HL-60/S4 treated with retinoic acid at 250 ng/mL for 4 days and 3 days (cell line): Measurements from ENCODE around the gene RIMS1.
"Not testable (repeated sequence)": the region's sequence is repeated elsewhere in the genome, so short reads cannot be mapped to it uniquely, and the experiment has no call there.

Experiments used
- in situ Hi-C: fragments of 300-500 bp; cut with MboI; formaldehyde crosslinking; loops from 2 replicates; pipeline ENCODE4 v1.7.0; 2022; ENCODE audit warnings: low sequenced_read_pairs

Gene RIMS1

GRCh38 chr6:72316675-72317380 is 430.5 kb downstream of the RIMS1 start:
- in situ Hi-C loops, result no loop called here

GRCh38 chr6:72321788-72322187 is 435.4 kb downstream of the RIMS1 start:
- in situ Hi-C loops, result no loop called here

- in situ Hi-C loops, result no loop called here
Observed at GRCh38 chr6:72322771-72323170, 436.4 kb downstream of the RIMS1 start.

- in situ Hi-C loops, result no loop called here
Observed at GRCh38 chr6:72324591-72324990, 438.2 kb downstream of the RIMS1 start.

- in situ Hi-C loops, result no loop called here
Observed at GRCh38 chr6:72328775-72329174, 442.4 kb downstream of the RIMS1 start.

GRCh38 chr6:72335203-72335602 is 448.9 kb downstream of the RIMS1 start:
- in situ Hi-C loops, result not testable (repeated sequence)

- in situ Hi-C loops, result no loop called here
Observed at GRCh38 chr6:72348926-72349325, 462.6 kb downstream of the RIMS1 start.

GRCh38 chr6:72350296-72350881 is 464.0 kb downstream of the RIMS1 start:
- in situ Hi-C loops, result no loop called here

GRCh38 chr6:72363844-72364740 is 477.7 kb downstream of the RIMS1 start:
- in situ Hi-C loops, result no loop called here

- in situ Hi-C loops, result no loop called here
Observed at GRCh38 chr6:72365773-72366172, 479.4 kb downstream of the RIMS1 start.

- in situ Hi-C loops, result no loop called here
Observed at GRCh38 chr6:72367439-72367838, 481.1 kb downstream of the RIMS1 start.

GRCh38 chr6:72371473-72371872 is 485.1 kb downstream of the RIMS1 start:
- in situ Hi-C loops, result no loop called here

GRCh38 chr6:72374172-72374571 is 487.8 kb downstream of the RIMS1 start:
- in situ Hi-C loops, result no loop called here

- in situ Hi-C loops, result no loop called here
Observed at GRCh38 chr6:72374857-72375256, 488.5 kb downstream of the RIMS1 start.

GRCh38 chr6:72376736-72377135 is 490.4 kb downstream of the RIMS1 start:
- in situ Hi-C loops, result no loop called here

GRCh38 chr6:72381076-72381475 is 494.7 kb downstream of the RIMS1 start:
- in situ Hi-C loops, result no loop called here

- in situ Hi-C loops, result no loop called here
Observed at GRCh38 chr6:72382602-72383529, 496.5 kb downstream of the RIMS1 start.

GRCh38 chr6:72386324-72386723 is 500.0 kb downstream of the RIMS1 start:
- in situ Hi-C loops, result no loop called here

GRCh38 chr6:72389698-72390097 is 503.3 kb downstream of the RIMS1 start:
- in situ Hi-C loops, result no loop called here

- in situ Hi-C loops, result no loop called here
Observed at GRCh38 chr6:72390548-72390947, 504.2 kb downstream of the RIMS1 start.

GRCh38 chr6:72401865-72402264 is 515.5 kb downstream of the RIMS1 start:
- in situ Hi-C loops, result loop anchor here (25.0 kb wide), 1 partner anchor 735 kb away; no protein-coding TSS in a partner anchor
